SW 1271 (cell line): ENCODE measurements around the gene TRIM50.
"Not testable (repeated sequence)": the region's sequence is repeated elsewhere in the genome, so short reads cannot be mapped to it uniquely, and the experiment has no call there.

Source experiments
- DNase-seq, 2 experiments: peaks; one replicate each; lab custom pipeline; 2025; lab: John Stamatoyannopoulos, UW

Gene TRIM50

DNA sequence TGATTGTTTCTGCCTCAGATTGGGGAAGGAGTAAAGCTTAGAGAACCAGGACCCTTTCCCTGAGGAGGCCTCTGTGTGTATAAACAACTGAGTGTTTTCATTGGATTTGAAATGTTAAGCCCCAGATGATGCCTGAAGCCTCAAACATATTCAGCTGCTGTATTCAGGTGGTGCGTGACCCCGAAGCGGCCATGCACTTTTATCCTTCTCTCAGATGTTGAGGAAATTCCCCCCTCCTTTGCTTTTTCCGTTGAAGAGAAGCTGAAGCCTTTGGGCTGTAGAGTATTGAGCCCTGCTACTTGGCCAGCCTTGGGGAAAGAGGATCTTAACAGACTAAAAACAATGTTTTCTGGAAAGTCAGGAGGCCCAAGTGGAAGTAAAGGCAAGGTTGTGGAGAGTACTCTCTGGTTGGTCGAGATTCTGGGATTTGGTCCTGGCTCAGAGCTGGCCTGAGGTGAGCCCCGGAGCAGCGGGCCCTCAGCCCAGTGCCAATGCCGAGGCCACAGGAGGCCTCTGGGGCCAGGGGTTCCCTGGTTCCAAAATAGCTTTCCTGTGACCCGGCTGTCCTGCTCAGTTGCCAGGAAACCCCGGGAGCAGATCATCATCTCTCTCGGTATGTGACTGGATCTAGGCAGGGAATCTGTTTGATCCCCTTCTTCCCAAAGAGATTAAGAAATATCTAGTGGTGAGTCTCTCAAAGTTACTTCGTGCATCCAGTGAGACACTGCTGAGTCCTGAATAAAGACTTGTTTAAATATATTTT lies 22.6 kb upstream of the TRIM50 start:
- DNase-seq = no peak

DNA sequence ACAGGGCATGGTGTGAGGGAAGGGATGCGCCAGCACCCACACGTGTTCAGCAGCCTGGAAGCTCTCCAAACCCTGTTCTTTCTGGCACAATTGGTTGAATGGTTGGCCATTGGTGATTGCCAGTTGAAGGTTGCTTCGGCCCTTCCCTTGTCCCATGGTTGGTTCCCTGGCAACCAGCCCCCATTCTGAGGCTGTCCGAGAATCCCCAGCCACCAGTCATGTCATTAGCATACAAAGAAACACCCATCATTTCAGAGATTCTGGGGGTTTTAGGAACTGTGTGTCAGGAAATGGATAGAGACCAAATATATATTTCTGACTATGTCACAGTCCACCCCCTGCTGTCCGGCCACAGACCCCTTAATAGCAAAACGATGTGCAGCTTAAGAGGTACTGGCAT lies 21.9 kb upstream of the TRIM50 start:
- DNase-seq = no peak

DNA sequence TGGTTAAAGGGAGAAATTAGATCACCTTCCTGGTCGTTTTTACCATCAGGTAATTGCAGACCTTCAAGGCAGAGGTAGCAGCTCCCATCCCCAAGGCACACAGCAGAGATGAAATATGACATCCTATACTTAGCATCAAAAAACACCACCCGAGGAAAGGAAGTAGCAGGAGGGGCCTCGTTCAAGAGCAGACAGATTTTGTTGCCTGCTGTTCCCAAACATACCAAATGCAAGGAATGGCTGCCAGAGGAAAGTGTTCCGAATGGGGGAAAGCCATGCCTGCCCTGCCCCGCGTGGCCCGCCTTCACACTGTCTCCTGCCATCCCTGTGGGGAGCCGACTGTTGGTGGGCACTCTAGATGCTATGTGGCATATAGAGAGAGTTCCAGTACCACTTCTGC lies 18.1 kb upstream of the TRIM50 start:
- DNase-seq = no peak

DNA sequence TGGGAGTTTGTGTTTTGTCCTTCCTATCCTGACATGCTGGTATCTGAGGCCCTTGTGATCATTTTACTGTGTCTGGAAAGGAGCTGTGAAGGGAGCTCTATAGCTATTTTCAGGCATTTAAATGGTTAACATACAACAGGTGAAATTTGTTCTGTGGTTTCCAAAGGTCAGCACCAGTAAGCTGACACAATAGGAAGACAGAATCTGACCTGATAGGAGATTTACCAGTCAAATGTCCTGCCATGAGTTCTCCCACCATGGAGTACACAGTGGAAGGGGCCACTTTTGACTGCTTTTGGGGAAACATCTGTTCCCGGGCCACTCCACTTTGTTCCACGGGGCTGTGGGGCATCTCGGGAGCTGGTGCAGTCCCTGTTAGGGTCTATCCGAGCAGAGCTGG lies 17.7 kb upstream of the TRIM50 start:
- DNase-seq = no peak

DNA sequence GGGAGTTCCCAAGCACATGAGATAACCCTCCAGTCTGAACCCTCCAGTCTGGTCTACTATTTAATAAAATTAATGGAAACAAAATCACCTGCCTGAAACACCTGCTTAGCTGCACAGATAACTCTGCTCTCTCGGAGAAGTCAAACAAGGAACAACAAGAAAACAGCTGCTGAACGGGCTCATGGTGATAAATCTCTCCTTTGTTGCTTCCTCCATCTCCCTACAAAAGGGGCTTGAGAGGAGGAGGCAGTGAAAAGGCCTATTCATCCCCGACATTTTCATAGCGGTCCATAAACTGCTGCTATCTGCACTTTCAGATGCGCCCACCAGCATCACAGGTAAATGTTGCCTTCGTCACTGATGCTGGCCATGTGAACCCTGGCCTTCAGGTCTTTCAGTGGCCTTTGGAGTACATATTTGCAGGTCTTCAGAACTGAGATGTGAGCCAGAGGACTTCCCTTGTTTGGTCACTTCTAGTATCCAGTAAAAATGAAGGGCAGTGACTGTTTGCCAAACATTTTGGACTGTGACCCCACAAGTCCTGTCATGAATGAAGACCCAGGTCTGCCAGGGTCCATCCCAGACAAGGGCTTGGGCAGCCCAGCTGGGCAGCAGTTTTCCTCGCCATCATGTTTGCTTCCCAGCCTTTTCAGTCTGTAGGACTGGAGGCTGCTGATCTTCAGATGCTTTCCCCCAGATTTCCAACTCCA lies 15.9 kb upstream of the TRIM50 start:
- no peak for DNase-seq

DNA sequence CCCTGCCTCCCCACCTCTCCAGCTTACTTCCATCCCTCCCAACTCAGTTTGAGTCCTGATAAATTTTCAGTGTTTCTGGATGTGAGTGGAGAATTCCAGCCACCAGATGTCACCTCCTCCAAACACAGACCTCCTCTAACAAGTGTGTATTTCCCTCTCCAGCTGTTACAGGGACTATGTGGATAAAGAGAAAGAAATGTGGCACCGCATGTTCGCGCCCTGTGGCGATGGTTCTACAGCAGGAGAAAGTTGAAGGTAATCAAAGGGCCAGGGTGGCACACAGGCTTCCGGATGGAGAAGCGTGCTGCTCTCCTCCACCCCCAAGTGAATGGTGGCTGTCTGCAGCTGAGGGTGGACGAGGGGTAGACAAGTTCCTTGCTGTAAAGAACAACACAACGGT lies 14.8 kb upstream of the TRIM50 start:
- DNase-seq = peak in 1 of 2 experiments; percentile 16

DNA sequence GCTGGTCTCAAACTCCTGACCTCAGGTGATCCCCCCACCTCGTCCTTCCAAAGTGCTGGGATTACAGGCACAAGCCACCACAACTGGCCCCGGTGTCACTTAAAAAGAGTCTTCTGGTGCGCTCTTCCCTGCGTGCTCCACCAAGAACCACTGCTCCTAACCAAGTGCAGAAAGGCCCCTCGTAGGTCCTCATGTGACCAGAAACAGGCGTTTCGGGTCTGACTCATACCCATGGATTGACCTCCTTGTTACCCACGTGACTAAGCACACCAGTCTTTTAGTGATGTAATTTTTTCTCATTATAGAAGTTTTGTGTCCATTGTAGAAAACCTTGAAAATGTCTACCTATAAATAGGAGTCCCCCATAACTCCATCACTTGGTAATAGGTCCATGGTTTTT lies 14.0 kb upstream of the TRIM50 start:
- no peak for DNase-seq

DNA sequence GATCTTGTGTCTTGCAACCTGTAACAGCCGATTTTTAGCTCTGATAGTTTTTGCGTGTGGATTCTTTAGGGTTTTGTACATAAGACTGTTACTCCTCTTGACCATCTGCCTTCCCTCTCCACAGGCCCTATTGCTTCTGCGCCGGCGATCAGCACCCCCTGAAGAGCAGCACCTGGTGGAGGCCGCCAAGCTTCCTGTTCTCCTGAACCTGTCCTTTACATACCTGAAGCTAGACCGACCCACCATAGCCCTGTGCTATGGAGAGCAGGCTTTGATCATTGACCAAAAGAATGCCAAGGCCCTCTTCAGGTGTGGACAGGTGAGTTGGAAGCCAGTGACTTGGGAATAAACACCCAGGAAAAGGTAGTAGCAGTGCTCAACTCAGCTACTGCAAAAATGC lies 12.6 kb upstream of the TRIM50 start:
- DNase-seq = no peak

DNA sequence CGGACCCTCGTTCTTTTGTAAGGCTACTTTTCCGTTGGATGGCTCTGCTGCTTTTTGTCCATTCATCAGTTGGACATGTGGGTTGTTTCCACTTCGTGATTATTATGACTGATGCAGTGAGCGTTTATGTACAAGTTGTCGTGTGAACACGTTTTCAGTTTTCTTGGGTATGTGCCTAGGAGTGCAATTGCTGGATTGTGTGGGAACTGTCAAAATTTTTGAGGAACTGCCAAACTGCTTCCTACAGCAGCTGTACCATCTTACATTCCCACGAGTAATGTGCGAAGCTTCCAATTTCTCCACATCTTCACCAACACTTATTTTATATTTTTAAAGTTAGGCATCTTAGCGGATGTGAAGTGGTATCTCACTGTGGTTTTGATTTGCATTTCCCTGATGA lies 10.4 kb upstream of the TRIM50 start:
- no peak for DNase-seq

DNA sequence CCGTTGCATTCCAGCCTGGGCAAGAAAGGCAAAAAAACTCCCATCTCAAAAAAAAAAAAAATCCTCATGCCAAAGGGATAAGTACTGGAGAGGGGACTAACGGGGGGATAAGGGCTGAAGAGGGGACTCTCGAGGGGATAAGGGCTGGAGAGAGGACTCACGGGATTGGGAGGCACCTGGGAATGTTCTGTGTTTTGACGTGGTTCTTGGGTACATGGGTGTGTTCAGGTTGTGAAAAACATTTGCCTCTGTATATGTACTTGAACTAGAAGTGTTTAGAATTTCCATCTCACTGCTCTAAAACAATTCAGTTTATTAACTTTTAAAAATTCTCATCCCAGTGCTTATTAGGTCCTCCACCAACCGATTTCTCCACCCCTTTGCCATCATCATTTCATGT lies 4.6 kb upstream of the TRIM50 start:
- DNase-seq = no peak

DNA sequence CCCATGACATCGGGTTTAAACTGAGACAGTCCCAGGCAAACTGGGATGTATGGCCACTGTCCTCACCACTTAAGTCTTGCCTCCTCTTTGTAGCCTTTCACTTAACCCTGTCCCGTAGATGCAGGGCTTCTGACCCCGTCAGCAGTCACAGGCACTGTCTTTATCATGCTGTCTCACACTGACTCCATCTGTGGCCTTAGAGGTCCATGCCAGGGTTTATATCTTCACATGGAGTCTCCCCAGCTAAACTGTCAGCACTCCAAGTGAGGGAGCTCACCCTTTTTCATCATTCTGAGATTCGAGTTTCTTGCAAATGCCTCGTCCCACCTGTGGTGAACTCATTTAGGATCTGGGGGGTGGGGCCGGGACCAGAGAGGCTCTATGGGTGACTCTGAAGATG lies 2.9 kb upstream of the TRIM50 start:
- no peak for DNase-seq

DNA sequence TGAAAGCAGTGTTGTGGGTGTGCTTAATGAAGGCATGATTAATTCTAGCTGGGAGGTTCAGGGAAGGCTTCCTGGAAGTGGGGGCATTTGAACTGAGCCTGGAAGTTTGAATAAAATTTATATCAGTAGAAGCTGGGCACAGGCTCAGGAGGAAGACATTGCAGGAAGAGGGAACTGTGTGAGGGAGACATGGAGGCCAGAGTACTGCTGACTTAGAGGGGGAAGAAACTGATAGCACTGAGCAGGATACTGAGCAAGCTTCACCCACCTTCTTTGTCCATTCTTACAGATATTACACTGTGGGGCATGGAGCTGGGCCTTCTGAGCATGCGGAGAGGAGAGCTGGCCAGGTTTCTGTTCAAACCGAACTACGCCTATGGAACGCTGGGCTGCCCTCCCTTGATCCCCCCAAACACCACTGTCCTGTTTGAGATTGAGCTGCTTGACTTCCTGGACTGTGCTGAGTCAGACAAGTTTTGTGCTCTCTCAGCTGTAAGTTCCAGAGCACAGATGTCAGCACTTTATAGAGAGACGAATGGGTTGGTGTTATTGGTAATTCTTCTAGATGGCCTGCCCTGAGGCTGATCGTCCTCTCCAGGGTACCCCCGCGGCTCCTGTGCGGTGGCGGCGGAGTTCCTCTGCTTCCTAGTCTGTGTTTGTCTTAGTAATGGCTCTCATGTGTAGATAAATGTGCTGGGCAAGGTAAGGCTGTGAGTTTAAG lies 2.1 kb upstream of the TRIM50 start:
- no peak for DNase-seq

DNA sequence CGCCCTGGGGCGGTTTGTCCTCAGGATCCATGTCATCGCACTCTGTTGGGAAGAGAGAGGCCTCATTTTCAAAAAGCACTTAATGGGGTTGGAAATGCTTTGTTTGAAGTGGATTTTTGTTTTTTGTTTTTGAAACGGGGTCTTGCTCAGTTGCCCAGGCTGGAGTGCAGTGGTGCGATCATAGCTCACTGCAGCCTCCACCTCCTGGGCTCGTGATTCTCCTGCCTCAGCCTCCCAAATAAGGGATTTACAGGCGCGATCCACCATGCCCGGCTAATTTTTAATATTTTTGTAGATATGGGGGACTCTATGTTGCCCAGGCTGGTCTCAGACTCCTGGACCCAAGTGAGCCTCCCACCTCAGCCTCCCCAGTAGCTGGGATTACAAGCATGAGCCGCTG lies 814 bp upstream of the TRIM50 start:
- no peak for DNase-seq

DNA sequence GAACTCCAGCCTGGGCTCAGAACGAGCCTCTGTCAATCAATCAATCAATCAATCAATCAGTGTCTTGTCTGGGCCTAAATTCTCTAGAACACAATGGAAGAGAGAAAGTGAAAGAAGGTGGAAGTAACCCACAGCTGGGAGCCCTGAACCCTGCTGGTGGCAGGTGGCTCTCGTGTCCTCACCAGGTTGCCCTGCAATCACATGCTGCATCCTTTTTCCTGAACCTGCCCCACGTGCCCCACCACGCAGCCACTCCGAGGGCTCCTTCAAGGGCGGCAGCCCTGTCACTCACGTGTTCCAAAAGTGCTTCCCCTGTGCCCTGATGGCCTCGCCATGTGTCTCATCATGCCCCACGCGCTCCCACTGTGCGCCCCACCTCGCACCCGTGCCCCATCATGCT lies 433 bp downstream of the TRIM50 start:
- not testable (repeated sequence) for DNase-seq

DNA sequence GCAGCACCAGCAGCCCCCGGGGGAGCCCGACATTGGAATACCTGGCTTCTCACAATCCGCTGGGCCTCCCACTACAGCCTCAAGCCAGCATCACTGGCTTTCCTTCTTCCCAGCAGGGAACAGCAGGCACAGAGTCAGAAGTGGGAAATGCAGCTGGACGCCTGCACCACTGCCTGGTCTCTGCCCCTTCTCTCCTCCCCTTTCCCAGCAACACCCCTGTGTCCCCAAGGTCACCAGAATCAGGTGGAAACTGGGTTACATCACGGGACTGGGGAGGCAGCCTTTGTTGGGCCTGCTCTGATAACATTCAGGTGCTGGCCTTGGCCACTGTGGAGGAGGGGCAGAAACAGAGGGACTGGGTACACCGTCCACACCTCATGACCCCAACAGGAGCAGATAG lies 2.5 kb downstream of the TRIM50 start:
- DNase-seq = not testable (repeated sequence)

DNA sequence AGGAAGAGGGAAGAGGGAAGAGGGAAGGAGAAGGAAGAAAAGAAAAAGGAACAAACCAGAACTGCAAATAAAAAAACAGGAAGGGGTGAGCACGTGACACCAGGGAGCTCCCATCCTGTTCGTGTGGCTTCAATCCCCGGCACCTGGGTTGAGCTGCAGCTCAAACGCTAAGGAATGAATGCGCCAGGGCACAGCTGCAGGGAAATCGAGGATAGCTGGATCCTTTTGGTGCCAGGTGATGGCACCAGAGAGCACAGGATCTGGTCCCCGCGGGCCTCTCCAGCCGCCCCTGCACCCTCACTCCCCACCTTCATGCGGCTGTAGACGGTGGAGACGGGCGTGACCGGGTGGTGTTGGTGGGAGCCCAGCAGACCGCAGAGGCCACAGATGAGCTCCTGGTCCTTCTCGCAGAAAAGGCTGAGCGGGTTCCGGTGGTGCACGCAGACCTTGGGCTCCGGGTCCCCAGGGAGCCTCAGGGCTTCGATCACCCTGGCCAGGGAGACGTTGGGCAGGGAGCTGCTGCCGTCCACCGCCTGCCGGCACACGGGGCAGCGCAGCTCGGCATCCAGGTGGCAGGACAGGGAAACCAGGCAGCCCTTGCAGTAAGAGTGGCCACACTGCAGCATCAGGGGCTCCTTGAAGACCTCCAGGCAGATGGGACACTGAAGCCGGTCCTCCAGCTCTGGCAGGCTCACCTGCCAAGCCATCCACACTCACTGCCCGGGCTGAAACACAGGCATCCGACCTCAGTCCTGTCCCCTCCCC lies 3.6 kb downstream of the TRIM50 start:
- DNase-seq = peak in 1 of 2 experiments; percentile 28

DNA sequence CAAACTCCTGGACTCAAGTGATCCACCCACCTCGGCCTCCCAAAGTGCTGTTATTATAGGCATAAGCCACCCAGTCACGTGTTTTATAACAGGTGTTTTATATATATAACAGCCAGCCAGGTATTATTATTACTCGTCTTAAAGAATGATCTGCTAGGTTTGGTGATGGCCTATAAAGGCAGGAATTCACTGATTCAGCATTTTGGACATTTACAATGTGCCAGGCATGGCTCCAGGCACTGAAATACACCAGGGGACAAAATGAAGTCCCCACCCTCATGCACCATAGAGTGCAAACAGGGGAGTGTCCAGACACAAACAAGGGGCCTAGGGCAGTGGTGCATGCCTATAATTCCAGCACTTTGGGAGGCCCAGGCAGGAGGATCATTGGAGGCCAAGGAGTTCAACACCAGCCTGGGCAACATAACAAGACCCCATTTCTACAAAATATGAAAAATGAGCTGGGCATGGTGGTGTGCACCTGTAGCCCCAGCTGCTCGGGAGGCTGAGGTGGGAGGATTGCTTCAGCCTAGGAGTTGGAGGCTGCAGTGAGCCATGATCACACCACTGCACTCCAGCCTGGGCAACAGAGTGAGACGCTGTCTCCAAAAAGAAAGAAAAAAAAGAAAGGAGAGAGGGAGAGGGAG lies 4.3 kb downstream of the TRIM50 start:
- DNase-seq = not testable (repeated sequence)

DNA sequence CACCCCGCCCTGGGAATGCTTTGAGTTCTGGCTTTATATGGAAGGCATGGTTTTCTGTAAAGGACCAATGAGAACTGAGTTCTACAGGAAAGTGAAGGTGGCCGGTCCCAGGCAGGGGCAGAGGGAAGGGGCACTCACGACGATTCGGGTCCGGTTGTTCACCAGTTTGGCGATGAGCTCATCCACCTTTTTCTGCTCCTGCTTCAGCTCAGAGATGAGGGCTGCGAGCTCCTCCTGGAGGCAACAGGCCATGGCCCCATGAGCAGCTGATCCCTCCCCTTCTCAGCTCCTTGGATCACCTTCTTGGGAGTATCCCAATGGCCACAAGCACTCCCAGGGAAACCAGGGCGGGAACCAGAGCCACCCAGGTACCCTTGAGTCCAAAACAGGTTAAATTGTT lies 7.9 kb downstream of the TRIM50 start:
- not testable (repeated sequence) for DNase-seq

DNA sequence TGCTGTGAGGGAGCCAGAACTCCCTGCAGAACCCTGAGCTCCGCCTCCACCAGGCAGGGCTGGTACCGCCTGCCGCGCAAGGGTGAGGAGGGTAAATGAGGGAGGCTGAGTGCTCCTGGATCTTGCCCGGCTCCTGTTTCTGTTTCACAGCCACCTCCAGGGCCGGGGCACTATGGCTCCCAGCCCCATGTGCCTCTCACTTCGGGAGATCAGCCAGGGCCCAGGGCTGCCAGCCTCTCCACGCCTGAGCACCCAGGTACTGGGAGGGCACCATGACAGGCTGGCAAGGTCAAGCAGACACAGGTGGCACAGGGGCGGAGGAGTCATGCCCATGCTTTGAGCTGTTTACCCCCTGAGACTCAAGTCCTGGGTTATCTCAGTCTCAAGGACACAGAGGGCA lies 8.3 kb downstream of the TRIM50 start:
- not testable (repeated sequence) for DNase-seq

DNA sequence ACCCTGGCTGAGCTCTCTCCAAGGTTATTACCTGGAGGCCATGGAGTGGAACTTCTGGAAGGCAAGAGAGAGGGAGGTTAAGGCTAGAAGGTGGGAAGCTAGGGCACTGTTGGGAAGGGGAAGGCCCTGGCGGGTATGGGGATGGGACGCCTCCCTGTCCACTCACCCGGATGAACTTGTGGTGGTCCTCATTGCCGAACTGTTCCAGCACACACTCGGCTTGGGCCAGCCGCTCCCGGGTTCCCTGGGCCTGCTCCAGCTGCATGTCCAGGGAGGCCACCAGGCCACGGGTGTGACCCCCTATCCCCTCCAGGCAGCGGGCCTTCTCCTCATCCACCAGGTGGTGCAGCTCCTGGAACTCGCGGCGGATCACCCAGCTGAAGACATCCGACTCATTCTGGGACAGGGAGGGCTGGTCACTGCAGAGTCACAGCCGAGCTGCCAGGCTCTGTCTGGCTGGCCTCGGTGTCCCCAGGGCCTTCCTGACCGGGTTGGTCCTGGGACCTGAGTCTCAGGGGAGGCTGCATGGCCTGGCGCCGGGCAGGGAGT lies 9.2 kb downstream of the TRIM50 start:
- not testable (repeated sequence) for DNase-seq

DNA sequence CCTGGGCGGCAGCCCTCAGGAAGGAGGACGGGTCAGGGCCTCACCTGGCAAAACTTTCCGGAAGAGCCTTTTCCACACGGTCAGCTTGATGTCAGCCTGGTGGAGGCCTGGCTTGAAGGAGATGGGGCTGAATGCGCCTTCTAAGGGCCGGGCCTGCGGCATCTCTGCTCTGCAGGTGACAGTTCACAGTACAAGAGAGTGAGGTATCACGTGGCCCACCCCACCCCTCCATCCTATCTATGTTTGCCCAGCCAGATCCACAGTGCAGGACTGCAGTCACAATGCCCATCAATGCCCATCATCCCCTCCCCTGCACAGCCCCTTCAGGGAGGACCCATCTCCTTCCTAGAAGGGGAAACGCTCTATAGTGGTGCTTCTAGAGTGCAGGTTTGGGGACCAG lies 11.4 kb downstream of the TRIM50 start:
- no peak for DNase-seq
